ENCODE data around the gene FBXO10.

The FBXO10 gene

DNA sequence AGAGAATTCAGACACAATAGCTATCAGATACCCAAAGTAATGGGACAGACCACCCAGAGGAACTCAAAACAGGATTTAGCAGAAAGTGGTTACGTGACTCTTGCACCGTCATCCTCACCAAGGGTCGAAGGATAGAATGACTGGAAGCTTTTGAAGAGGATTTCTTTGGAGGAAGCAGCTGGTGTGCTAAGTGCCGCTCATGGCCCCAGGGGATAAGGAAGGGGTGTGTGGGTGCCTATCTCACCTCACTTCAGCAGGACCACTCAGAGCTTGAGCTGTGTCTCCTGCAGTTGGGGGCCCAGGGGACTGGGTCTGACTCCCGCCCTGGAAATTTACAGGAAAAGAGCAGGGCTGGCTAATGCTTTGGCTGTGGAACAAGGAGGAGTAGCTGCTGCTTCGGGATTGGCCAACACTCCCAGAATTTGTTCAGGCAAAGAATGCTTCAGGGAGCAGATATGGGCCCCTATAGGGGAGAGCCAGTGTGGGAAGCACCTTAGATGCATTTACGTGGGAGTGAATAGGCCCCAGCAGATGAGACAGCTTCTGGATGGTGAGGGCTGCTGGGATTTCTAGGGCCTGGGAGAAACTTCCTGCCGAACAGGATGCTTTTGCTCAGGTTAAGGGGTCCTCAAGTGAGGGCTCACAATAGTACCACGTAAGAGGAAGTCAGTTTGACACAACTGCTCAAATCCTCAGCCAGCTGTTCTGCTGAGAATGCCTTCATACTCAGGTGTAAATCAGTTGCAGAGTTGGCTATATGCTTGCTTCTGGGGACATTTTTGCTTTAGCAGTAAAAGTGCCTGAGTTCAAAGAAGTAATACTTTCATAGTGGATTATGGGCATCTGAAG is 45.3 kb upstream of the FBXO10 start:
- TF ChIP-seq, protein P1, sequence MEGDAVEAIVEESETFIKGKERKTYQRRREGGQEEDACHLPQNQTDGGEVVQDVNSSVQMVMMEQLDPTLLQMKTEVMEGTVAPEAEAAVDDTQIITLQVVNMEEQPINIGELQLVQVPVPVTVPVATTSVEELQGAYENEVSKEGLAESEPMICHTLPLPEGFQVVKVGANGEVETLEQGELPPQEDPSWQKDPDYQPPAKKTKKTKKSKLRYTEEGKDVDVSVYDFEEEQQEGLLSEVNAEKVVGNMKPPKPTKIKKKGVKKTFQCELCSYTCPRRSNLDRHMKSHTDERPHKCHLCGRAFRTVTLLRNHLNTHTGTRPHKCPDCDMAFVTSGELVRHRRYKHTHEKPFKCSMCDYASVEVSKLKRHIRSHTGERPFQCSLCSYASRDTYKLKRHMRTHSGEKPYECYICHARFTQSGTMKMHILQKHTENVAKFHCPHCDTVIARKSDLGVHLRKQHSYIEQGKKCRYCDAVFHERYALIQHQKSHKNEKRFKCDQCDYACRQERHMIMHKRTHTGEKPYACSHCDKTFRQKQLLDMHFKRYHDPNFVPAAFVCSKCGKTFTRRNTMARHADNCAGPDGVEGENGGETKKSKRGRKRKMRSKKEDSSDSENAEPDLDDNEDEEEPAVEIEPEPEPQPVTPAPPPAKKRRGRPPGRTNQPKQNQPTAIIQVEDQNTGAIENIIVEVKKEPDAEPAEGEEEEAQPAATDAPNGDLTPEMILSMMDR (conservative IDR thresholded peaks at IDR 0.05; ENCODE audit: low read depth, low read length), result no peak
- no peak overlapping the region for H3K4me3 ChIP-seq (ENCODE audit: low read length)
- DNase-seq (ENCODE audit: low read depth), result no peak

DNA sequence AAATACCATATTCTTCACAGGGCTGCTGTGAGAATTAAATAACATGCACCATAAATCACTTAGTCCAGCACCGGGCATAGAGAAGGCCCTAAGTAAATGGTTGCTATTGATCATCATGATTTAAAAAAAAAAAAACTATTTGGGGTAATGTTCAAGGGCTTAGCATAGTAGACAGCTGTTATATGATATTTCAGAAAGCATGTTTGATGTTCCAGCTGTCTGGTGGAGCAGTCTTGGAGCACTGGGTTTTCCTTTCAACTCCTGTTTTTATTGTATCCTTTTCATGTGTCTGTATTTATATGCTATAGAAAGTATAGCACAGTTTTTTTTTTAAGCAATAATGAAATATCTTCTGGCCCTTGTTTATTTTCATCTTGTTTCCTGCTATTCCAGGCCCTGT is 44.2 kb upstream of the FBXO10 start:
- no peak for DNase-seq (ENCODE audit: low read depth)

DNA sequence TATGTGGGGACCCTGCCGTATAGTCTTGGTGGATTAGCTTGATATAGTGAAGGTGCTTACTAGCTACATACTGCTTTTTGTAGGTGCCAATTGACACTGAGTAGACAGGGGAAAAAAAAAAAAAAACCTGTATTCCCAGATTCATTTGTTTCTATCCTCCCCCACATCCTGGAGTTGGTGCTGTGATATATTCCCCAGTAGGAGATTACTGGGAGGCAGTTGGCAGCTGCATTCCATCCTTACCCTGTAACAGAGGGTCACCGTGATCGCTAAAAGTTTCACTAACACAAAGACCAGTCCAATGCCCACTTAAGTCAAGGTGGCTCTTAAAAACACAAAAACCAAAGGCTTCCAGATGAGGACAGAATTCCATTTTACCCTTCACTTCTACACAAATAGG is 43.6 kb upstream of the FBXO10 start:
- TF ChIP-seq, protein P1 (conservative IDR thresholded peaks at IDR 0.05; ENCODE audit: low read depth, low read length), result no peak
- DNase-seq (ENCODE audit: low read depth), result no peak
- H3K4me3 ChIP-seq (ENCODE audit: low read length), result no peak overlapping the region

More for the DNA sequence above, 44.2 kb upstream of the FBXO10 start:
- TF ChIP-seq, protein P1 (conservative IDR thresholded peaks at IDR 0.05; ENCODE audit: low read depth, low read length), result no peak
- no peak overlapping the region for H3K4me3 ChIP-seq (ENCODE audit: low read length)

DNA sequence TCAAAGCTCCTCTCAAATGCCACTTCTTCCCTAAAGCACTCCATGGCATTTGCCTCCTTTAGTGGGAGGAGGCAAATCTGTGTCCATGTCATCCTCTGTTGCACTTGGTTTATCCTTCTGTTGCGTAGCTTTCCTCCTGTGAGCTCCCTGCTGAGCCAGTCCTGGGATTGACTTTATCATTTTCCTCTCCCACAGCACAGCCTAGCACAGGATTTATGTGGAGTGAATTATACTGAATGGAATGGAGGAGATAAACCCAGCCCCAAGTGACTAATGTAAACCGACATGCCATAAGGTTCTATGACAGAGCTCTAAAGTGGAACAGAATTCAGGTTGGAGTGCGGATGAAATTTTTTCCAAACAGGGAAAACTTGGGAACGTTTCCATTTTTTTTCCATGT is 42.6 kb upstream of the FBXO10 start:
- TF ChIP-seq, protein P1 (conservative IDR thresholded peaks at IDR 0.05; ENCODE audit: low read depth, low read length), result no peak
- DNase-seq (ENCODE audit: low read depth), result no peak

DNA sequence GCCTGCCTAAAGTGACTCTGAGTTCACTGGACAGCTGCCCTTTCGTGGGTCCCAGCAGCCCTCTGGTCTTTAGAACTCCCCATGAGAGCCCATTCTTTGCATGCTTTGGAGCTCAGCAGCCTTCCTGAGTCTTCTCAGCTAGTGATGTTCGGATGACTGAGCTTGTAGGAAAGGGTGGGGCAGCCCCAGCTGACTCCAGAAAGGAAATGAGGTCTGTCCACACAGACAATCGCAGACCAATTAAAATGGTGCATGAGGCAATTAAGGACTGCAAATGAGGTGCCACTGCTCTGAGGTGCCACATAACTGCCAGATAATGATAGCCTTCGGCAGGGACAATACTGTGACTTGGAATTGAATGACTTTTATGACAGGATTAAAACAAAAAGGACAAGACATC is 41.7 kb upstream of the FBXO10 start:
- DNase-seq (ENCODE audit: low read depth), result peak; percentile 12
- TF ChIP-seq, protein P1 (conservative IDR thresholded peaks at IDR 0.05; ENCODE audit: low read depth, low read length), result no peak
- no peak overlapping the region for H3K4me3 ChIP-seq (ENCODE audit: low read length)

More for the DNA sequence above, 42.6 kb upstream of the FBXO10 start:
- no peak overlapping the region for H3K4me3 ChIP-seq (ENCODE audit: low read length)

DNA sequence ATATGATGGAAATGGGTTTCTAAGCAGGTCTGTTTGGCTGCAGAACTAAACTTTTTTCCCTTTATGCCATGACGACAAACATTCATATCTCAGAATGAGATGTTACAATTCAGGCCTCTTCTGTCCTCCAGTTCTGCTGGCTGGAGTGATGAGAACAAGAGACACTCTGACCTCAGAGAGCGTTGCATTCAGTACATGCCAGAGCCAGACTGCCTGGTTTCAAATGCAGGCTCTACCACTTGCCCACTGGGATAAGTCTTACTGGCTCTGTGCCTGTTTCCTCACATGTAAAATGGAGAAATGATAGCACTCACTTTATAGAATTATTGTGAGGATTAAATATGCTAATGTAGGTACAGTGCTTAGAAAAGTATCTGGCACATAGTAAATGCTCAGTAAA is 41.0 kb upstream of the FBXO10 start:
- no peak overlapping the region for H3K4me3 ChIP-seq (ENCODE audit: low read length)
- DNase-seq (ENCODE audit: low read depth), result no peak
- TF ChIP-seq, protein P1 (conservative IDR thresholded peaks at IDR 0.05; ENCODE audit: low read depth, low read length), result no peak

DNA sequence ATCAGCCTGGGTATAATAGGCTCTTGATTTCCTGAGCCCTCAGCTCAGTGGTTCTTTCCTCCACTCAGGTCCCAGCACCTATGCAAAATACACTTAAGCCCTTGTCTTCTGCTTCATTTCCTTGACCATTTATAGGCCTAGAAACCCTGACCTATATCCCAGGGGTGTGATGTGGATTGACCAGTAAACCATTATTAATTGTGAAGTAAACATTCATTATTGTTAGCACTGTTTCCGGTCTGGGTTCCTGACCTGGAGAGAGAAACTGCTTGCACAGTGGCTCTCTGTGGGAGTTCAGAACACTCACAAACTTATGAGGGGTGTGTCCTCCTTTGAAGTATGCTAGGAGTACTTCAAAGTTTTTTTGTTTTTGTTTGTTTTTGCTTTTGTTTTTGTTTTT is 35.8 kb upstream of the FBXO10 start:
- H3K4me3 ChIP-seq (ENCODE audit: low read length), result no peak overlapping the region
- TF ChIP-seq, protein P1 (conservative IDR thresholded peaks at IDR 0.05; ENCODE audit: low read depth, low read length), result no peak
- DNase-seq (ENCODE audit: low read depth), result no peak

All from retinal pigment epithelial cell (primary cell).